ENCODE measurements around the gene STARD10.

DNA sequence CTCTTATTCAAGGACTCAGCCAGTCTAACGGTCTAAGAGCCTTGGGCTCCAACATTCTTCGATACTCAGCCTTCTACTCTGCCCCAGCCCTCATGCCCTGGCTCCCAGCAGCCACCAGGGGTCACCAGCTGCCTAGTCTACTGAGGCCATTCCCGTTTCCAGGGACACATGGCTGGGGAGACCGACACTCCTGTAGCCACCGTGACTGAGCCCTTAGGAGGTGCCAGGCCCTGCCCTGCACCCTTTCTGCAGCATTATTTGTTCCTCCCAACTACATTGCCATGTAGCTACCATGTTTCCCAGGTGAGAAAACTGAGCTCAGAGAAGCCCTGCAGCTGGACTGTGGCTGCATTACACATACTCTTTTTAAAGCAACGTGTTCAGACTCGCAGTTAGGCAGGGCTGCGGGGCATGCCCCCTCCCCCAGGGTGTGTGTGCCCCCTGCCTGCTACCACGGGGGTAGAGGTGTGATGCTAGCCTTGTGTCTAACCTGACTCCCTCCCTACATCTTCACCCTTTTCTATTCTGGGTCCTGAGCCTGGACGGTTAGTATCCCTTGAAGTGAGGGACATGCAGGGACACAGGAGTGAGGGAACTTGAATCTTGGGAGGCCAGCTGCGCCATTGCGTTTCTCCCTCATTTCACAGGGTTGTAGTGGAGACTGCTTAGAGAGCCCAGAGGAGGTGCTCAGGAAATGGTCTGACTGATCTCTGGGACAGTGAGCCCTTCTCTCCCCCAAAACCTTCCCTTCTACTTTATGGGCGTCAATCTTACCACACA, 37.9 kb upstream of the STARD10 start:
- TF ChIP-seq NFRKB (IDR thresholded peaks at IDR 0.05): no peak
- no peak for TF ChIP-seq LEF1 (IDR thresholded peaks at IDR 0.05; ENCODE audit: borderline replicate concordance)
- no peak for TF ChIP-seq FOXM1 (IDR thresholded peaks at IDR 0.05; ENCODE audit: borderline replicate concordance)
- TF ChIP-seq HDGF (IDR thresholded peaks at IDR 0.05; ENCODE audit: borderline replicate concordance): no peak
- TF ChIP-seq FOXK2 (IDR thresholded peaks at IDR 0.05): no peak
- no peak for TF ChIP-seq TARDBP (IDR thresholded peaks at IDR 0.05)
- TF ChIP-seq PKNOX1 (IDR thresholded peaks at IDR 0.05): no peak
- no peak for TF ChIP-seq SUZ12 (IDR thresholded peaks at IDR 0.05)
- no peak for TF ChIP-seq ELF4 (IDR thresholded peaks at IDR 0.05)
- TF ChIP-seq BHLHE40 (IDR thresholded peaks at IDR 0.05; ENCODE audit: borderline replicate concordance): no peak
- TF ChIP-seq ARNT (IDR thresholded peaks at IDR 0.05): no peak
- TF ChIP-seq SP1 (IDR thresholded peaks at IDR 0.05): no peak

Measured in HEK293T (cell line).